Panc1 (cell line): ENCODE measurements around the gene LRRC70. TPM values are rescaled to one million over a fixed set of nuclear protein-coding genes. Genes with fewer than 3 reads are reported as not detected.

Experiments used
- ATAC-seq: fragments of 200-7000 bp; cut with Tn5 transposase; 2 replicates; pipeline ENCODE4 v1.9.1; 2020; ENCODE audit warnings: mild to moderate bottlenecking, moderate library complexity
- BruUV-seq: library from RNA; stranded (reverse); fragments of 400-500 nt; replicated peaks from 2 replicates; lab custom pipeline; 2021; lab: Mats Ljungman, UMichigan
- CTCF ChIA-PET: fragments of 300-600 bp; sonication (Branson Sonifier 250); formaldehyde crosslinking; loops from one replicate; lab custom pipeline; 2022; ENCODE audit warnings: antibody characterized with exemption; lab: Charles Lee
- POLR2A ChIA-PET: fragments of 300-600 bp; sonication (Branson Sonifier 250); formaldehyde crosslinking; loops from one replicate; lab custom pipeline; 2022; ENCODE audit warnings: antibody characterized with exemption; lab: Charles Lee
- DNase-seq: peaks from one replicate; pipeline ENCODE4 v3.0.0-alpha.2; 2010; ENCODE audit warnings: low read depth, low spot score
- H3K27ac ChIP-seq: 2 replicates; pipeline ENCODE4 v1.5.1; 2011; ENCODE audit warnings: mild to moderate bottlenecking, low read length, inconsistent platforms
- H3K27me3 ChIP-seq: fragments of 200-500 bp; sonication (Bioruptor generic); 2 replicates; pipeline ENCODE4 v1.6.0; 2014; ENCODE audit warnings: low read length, inconsistent platforms; ENCODE audit not compliant: control insufficient read depth, insufficient read depth
- H3K36me3 ChIP-seq: fragments of 200-500 bp; sonication (Bioruptor generic); 2 replicates; pipeline ENCODE4 v1.5.1; 2014; ENCODE audit warnings: inconsistent platforms, mild to moderate bottlenecking, low read length, moderate library complexity; ENCODE audit not compliant: control insufficient read depth, insufficient read depth
- H3K4me1 ChIP-seq: 2 replicates; pipeline ENCODE4 v1.5.1; 2011; ENCODE audit warnings: inconsistent platforms, mild to moderate bottlenecking, low read length, moderate library complexity; ENCODE audit not compliant: control insufficient read depth, insufficient read depth
- H3K4me3 ChIP-seq, 2 experiments: 2 replicates each; pipeline ENCODE4 v1.5.1; 2011 to 2012; ENCODE audit warnings: low read depth in 2 of 2, low read length in 2 of 2, mild to moderate bottlenecking in 2 of 2, inconsistent platforms in 1 of 2, moderate library complexity in 1 of 2
- H3K9me3 ChIP-seq: fragments of 200-500 bp; sonication (Bioruptor generic); 2 replicates; pipeline ENCODE4 v1.5.1; 2014; ENCODE audit warnings: low read depth, mild to moderate bottlenecking, inconsistent platforms, low read length, moderate library complexity; ENCODE audit not compliant: control insufficient read depth, insufficient read depth
- CTCF ChIP-seq: fragments of 450-650 bp; IDR thresholded peaks from 2 replicates; pipeline ENCODE4 v1.5.1; 2017; ENCODE audit warnings: mild to moderate bottlenecking
- POLR2AphosphoS5 ChIP-seq: IDR thresholded peaks from 2 replicates; pipeline ENCODE4 v1.6.1; 2012; ENCODE audit warnings: mild to moderate bottlenecking, low read depth, low read length, moderate library complexity
- REST ChIP-seq, 2 experiments: IDR thresholded peaks; 2 replicates each; pipeline ENCODE4 v1.6.1; 2011 to 2012; ENCODE audit warnings: low read depth in 2 of 2, control low read depth in 1 of 2, low read length in 1 of 2, mild to moderate bottlenecking in 1 of 2, moderate library complexity in 1 of 2; ENCODE audit not compliant: insufficient read depth in 1 of 2
- SIN3A ChIP-seq: IDR thresholded peaks from 2 replicates; pipeline ENCODE4 v1.6.1; 2012; ENCODE audit warnings: low read depth, mild to moderate bottlenecking, low read length, moderate library complexity, borderline replicate concordance; ENCODE audit not compliant: insufficient read depth
- TCF7L2 ChIP-seq: IDR thresholded peaks from 2 replicates; pipeline ENCODE4 v1.6.1; 2011; ENCODE audit warnings: mild to moderate bottlenecking, low read depth, low read length, inconsistent platforms
- in situ Hi-C: cut with HindIII; loops from 2 replicates; pipeline ENCODE4 v1.10.0; 2016; ENCODE audit warnings: low sequenced_read_pairs, low pct_unique_long_range_greater_than_20kb
- intact Hi-C: fragments of 100-400 bp; cut with micrococcal nuclease; formaldehyde crosslinking; loops from one replicate; pipeline ENCODE4 v1.10.0; 2022; ENCODE audit not compliant: unreplicated experiment
- total RNA-seq: library from RNA; stranded (reverse); gene quantifications from one replicate; pipeline ENCODE4 v1.2.1, GENCODE V29; 2021; ENCODE audit not compliant: unreplicated experiment

Gene LRRC70
- total RNA-seq, 1 experiment from 2014 or later: 0.13 TPM

GRCh38 chr5:62600560-62601252 is 22.1 kb downstream of the LRRC70 start:
- TF ChIP-seq TCF7L2 (no peak), REST (IDR thresholded peaks at IDR 0.05; ENCODE audit: insufficient read depth in 1 of 2, low read depth in 2 of 2, low read length in 1 of 2) (no peak), CTCF (no peak), SIN3A (no peak), POLR2AphosphoS5 (no peak)

GRCh38 chr5:62603934-62604333 is 25.3 kb downstream of the LRRC70 start:
- BruUV-seq: no TSS peak
- no peaks in the 10 kb centered on the region for H3K9me3 ChIP-seq
- ChIA-PET POLR2A (no interaction called here), CTCF (no interaction called here)
- no peak overlapping the region for H3K4me3 ChIP-seq
- DNase-seq (no peak), ATAC-seq (peak; percentile 38; the same call in 1 of the 2 replicates)
- in situ Hi-C loops (no loop called here), intact Hi-C loops (no loop called here)
- H3K27ac ChIP-seq: no peak overlapping the region
- no peaks in the 10 kb centered on the region for H3K4me1 ChIP-seq
- H3K27me3 ChIP-seq: no peaks in the 10 kb centered on the region
- no peaks in the 10 kb centered on the region; the same call in 1 of the 2 replicates for H3K36me3 ChIP-seq
- no peak for TF ChIP-seq TCF7L2
- no peak for TF ChIP-seq REST (IDR thresholded peaks at IDR 0.05; ENCODE audit: insufficient read depth in 1 of 2, low read depth in 2 of 2, low read length in 1 of 2)
- TF ChIP-seq SIN3A: no peak
- no peak for TF ChIP-seq POLR2AphosphoS5
- no peak for TF ChIP-seq CTCF

More at GRCh38 chr5:62600560-62601252, 22.1 kb downstream of the LRRC70 start:
- Histone ChIP-seq H3K36me3 (no peaks in the 10 kb centered on the region; the same call in 1 of the 2 replicates), H3K27ac (no peak overlapping the region), H3K4me3 (no peak overlapping the region), H3K27me3 (no peaks in the 10 kb centered on the region), H3K4me1 (no peaks in the 10 kb centered on the region), H3K9me3 (no peaks in the 10 kb centered on the region)
- intact Hi-C loops (no loop called here), in situ Hi-C loops (no loop called here)
- DNase-seq (no peak), ATAC-seq (no peak)
- ChIA-PET CTCF (no interaction called here), POLR2A (no interaction called here)
- no TSS peak for BruUV-seq
